MM.1S (cell line): Measurements from ENCODE around the gene TOGARAM2.

Experiments
- EZH2 ChIP-seq: fragments of 300-600 bp; sonication (generic); optimal IDR thresholded peaks from 2 replicates; pipeline ENCODE3; 2017; ENCODE audit warnings: low read depth, mild to moderate bottlenecking, antibody characterized with exemption, low read length, mixed read lengths
- EZH2phosphoT487 ChIP-seq: fragments of 300-600 bp; sonication (generic); IDR thresholded peaks from 2 replicates; pipeline ENCODE4 v1.6.1; 2018; ENCODE audit warnings: antibody characterized with exemption, low read length
- TF ChIP-seq, protein P1 (sequence below): fragments of 300-600 bp; sonication (generic); IDR thresholded peaks from 2 replicates; pipeline ENCODE4 v1.5.1; 2016; ENCODE audit warnings: antibody characterized with exemption, low read length, mixed read lengths

DNA sequence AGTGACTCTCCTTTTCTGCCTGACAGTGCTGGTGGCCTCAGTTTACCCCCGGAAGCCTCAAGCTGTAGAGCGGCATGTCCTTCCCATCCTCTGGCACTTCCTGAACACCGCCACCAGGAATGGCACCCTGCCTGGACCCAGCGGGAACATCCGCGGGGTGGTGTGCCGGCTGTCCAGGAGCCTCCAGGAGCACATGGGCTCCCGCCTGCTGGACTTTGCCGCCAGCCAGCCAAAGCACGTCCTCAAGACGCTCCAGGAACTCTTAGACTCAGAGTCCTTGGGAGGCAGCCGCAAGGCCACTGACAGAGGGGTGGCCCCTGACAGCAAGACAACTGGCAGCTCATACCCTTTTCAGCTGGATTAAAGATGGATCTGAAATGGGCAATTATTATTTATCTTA lies 70.6 kb downstream of the TOGARAM2 start:
- TF ChIP-seq, protein P1, sequence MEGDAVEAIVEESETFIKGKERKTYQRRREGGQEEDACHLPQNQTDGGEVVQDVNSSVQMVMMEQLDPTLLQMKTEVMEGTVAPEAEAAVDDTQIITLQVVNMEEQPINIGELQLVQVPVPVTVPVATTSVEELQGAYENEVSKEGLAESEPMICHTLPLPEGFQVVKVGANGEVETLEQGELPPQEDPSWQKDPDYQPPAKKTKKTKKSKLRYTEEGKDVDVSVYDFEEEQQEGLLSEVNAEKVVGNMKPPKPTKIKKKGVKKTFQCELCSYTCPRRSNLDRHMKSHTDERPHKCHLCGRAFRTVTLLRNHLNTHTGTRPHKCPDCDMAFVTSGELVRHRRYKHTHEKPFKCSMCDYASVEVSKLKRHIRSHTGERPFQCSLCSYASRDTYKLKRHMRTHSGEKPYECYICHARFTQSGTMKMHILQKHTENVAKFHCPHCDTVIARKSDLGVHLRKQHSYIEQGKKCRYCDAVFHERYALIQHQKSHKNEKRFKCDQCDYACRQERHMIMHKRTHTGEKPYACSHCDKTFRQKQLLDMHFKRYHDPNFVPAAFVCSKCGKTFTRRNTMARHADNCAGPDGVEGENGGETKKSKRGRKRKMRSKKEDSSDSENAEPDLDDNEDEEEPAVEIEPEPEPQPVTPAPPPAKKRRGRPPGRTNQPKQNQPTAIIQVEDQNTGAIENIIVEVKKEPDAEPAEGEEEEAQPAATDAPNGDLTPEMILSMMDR: no peak
- no peak for TF ChIP-seq EZH2
- TF ChIP-seq EZH2phosphoT487: no peak
